IPS-20b (cell line): ENCODE results near the gene IFITM10.

Experiments
- H3K27ac ChIP-seq: one replicate; pipeline ENCODE4 v1.5.1; 2013; ENCODE audit warnings: low read length
- H3K27me3 ChIP-seq: 2 replicates; pipeline ENCODE4 v1.6.1; 2013; ENCODE audit warnings: mild to moderate bottlenecking, low read length, inconsistent platforms; ENCODE audit not compliant: insufficient read depth
- H3K36me3 ChIP-seq: 2 replicates; pipeline ENCODE4 v1.6.1; 2013; ENCODE audit warnings: low read depth, mild to moderate bottlenecking, inconsistent platforms, low read length, moderate library complexity; ENCODE audit not compliant: insufficient read depth
- H3K4me1 ChIP-seq: 2 replicates; pipeline ENCODE4 v1.6.1; 2013; ENCODE audit warnings: mild to moderate bottlenecking, control low read depth, inconsistent platforms, low read length, moderate library complexity; ENCODE audit not compliant: insufficient read depth
- H3K4me3 ChIP-seq: 2 replicates; pipeline ENCODE4 v1.5.1; 2013; ENCODE audit warnings: mild to moderate bottlenecking, low read length, inconsistent platforms
- H3K9ac ChIP-seq: 2 replicates; pipeline ENCODE4 v1.6.1; 2013; ENCODE audit warnings: low read depth, mild to moderate bottlenecking, inconsistent platforms, low read length, moderate library complexity
- H3K9me3 ChIP-seq: 2 replicates; pipeline ENCODE4 v1.6.1; 2013; ENCODE audit warnings: mild to moderate bottlenecking, low read depth, low read length, inconsistent platforms; ENCODE audit not compliant: insufficient read depth

The IFITM10 gene

GRCh38 chr11:1759851-1760220 is 9.4 kb upstream of the IFITM10 start:
- no peak overlapping the region for H3K27ac ChIP-seq
- no peaks in the 10 kb centered on the region for H3K27me3 ChIP-seq
- H3K4me1 ChIP-seq: no peaks in the 10 kb centered on the region
- H3K9me3 ChIP-seq: no peaks in the 10 kb centered on the region
- peaks cover 26% of the 10 kb centered on the region; the same call in 1 of the 2 replicates for H3K36me3 ChIP-seq
- H3K4me3 ChIP-seq: no peak overlapping the region
- no peak overlapping the region for H3K9ac ChIP-seq

GRCh38 chr11:1759151-1759850 is 8.9 kb upstream of the IFITM10 start:
- H3K9ac ChIP-seq: no peak overlapping the region

DNA sequence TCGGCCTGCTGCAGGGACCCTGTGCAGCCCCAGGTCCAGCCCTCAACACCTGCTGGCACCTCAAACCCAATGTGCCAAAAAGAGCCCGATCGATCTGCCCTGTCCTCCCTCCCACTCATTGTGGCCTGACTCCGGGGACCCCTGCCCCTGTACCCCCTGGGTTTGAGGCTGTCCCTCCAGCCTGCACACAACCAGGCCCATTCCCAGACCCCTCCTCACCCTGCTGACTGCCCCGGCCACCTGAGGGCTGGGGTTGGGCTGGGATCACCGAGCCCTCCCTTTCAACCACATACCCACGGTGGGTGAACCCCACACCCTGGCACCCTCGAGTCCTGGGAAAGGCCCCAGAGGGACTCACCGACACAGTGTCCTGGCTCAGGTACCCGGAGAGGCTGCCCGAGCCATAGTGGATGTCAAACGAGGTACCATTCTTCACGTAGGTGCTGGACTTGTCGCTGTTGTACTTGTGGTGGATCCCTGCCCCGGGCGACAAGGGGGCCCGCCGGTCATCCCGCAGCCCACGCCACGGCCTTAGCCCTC is 8.3 kb upstream of the IFITM10 start:
- Histone ChIP-seq H3K9ac (no peak overlapping the region), H3K27ac (no peak overlapping the region), H3K27me3 (no peaks in the 10 kb centered on the region), H3K4me3 (no peak overlapping the region), H3K9me3 (no peaks in the 10 kb centered on the region), H3K4me1 (no peaks in the 10 kb centered on the region), H3K36me3 (peaks cover 32% of the 10 kb centered on the region; the same call in 1 of the 2 replicates)

More at GRCh38 chr11:1759151-1759850, 8.9 kb upstream of the IFITM10 start:
- H3K36me3 ChIP-seq: peaks cover 32% of the 10 kb centered on the region; the same call in 1 of the 2 replicates
- H3K9me3 ChIP-seq: no peaks in the 10 kb centered on the region
- no peak overlapping the region for H3K27ac ChIP-seq
- no peak overlapping the region for H3K4me3 ChIP-seq
- no peaks in the 10 kb centered on the region for H3K27me3 ChIP-seq
- H3K4me1 ChIP-seq: no peaks in the 10 kb centered on the region

GRCh38 chr11:1757861-1758610 is 7.6 kb upstream of the IFITM10 start:
- Histone ChIP-seq H3K9ac (no peak overlapping the region), H3K4me1 (no peaks in the 10 kb centered on the region), H3K27ac (no peak overlapping the region)

GRCh38 chr11:1756791-1757771 is 6.7 kb upstream of the IFITM10 start:
- Histone ChIP-seq H3K36me3 (peaks cover 32% of the 10 kb centered on the region; the same call in 1 of the 2 replicates), H3K9ac (no peak overlapping the region), H3K4me3 (no peak overlapping the region), H3K27ac (no peak overlapping the region), H3K27me3 (no peaks in the 10 kb centered on the region), H3K9me3 (no peaks in the 10 kb centered on the region), H3K4me1 (no peaks in the 10 kb centered on the region)

More at GRCh38 chr11:1757861-1758610, 7.6 kb upstream of the IFITM10 start:
- H3K36me3 ChIP-seq: peaks cover 32% of the 10 kb centered on the region; the same call in 1 of the 2 replicates
- H3K9me3 ChIP-seq: no peaks in the 10 kb centered on the region
- no peaks in the 10 kb centered on the region for H3K27me3 ChIP-seq
- no peak overlapping the region for H3K4me3 ChIP-seq

- no peak overlapping the region for H3K27ac ChIP-seq
- peaks cover 30% of the 10 kb centered on the region; the same call in 1 of the 2 replicates for H3K36me3 ChIP-seq
- H3K4me3 ChIP-seq: no peak overlapping the region
- no peaks in the 10 kb centered on the region for H3K4me1 ChIP-seq
- H3K9me3 ChIP-seq: no peaks in the 10 kb centered on the region
- no peak overlapping the region for H3K9ac ChIP-seq
- H3K27me3 ChIP-seq: 0 out of 2 replicates have a peak, but pooled peaks cover under 1% of the 10 kb centered on the region
Measured at GRCh38 chr11:1755692-1756561, 5.5 kb upstream of the IFITM10 start.

DNA sequence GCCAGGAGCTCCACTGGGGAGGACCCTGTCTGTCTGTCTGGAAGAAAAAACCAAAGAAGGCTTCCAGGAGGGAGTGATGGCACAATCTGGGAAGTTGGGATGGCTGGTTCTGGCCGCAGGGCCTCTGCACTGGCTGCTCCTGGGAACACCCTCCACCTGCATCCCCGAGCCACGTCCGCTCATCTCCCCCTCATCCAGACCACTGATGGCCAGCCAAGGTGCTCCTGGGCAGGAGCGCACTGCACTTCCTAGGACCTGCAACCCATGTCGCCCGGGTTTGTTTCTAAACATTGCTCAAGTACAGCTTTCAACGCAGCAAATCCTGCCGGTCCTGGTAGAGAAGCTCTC is 4.9 kb upstream of the IFITM10 start:
- H3K27me3 ChIP-seq: peaks cover 7% of the 10 kb centered on the region
- H3K9me3 ChIP-seq: no peaks in the 10 kb centered on the region
- H3K4me1 ChIP-seq: no peaks in the 10 kb centered on the region
- no peak overlapping the region for H3K4me3 ChIP-seq
- H3K27ac ChIP-seq: no peak overlapping the region
- H3K36me3 ChIP-seq: peaks cover 27% of the 10 kb centered on the region; the same call in 1 of the 2 replicates
- H3K9ac ChIP-seq: no peak overlapping the region

- peaks cover 14% of the 10 kb centered on the region for H3K27me3 ChIP-seq
- no peaks in the 10 kb centered on the region; the same call in 1 of the 2 replicates for H3K4me1 ChIP-seq
- H3K9me3 ChIP-seq: no peaks in the 10 kb centered on the region
- H3K4me3 ChIP-seq: no peak overlapping the region
- H3K36me3 ChIP-seq: peaks cover 27% of the 10 kb centered on the region; the same call in 1 of the 2 replicates
- H3K27ac ChIP-seq: no peak overlapping the region
- no peak overlapping the region for H3K9ac ChIP-seq
Measured at GRCh38 chr11:1754376-1755150, 4.2 kb upstream of the IFITM10 start.

DNA sequence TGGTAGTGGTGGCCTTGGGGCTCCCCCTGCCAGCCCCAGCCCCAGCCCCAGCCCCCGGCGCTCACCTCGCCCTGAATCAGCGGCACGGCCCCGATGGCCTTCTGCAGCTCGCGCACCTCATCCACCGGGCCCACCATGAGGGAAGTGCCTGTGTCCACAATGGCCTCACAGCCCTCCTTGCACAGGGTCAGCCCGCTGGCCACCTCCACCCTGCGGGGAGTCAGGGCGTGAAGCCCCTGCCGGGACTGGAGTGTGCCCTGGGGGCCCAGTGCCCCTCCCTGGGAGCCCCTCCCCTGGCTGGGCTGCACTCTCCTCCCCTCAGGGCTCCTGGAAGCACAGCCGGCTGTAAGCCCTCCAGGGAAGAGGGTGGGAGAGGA is 3.5 kb upstream of the IFITM10 start:
- no peak overlapping the region for H3K27ac ChIP-seq
- no peaks in the 10 kb centered on the region; the same call in 1 of the 2 replicates for H3K4me1 ChIP-seq
- no peaks in the 10 kb centered on the region for H3K9me3 ChIP-seq
- peaks cover 27% of the 10 kb centered on the region; the same call in 1 of the 2 replicates for H3K36me3 ChIP-seq
- H3K4me3 ChIP-seq: no peak overlapping the region
- H3K9ac ChIP-seq: no peak overlapping the region
- H3K27me3 ChIP-seq: peaks cover 21% of the 10 kb centered on the region
